Rectal smooth muscle tissue (tissue), 1 donor: Measurements from ENCODE around the gene OR52B2.
"Not testable (repeated sequence)": the region's sequence is repeated elsewhere in the genome, so short reads cannot be mapped to it uniquely, and the experiment has no call there.

ENCODE experiments used
- H3K27ac ChIP-seq: one replicate; pipeline ENCODE4 v1.7.0; 2013; ENCODE audit warnings: low read depth, low read length, inconsistent platforms
- H3K27me3 ChIP-seq: one replicate; pipeline ENCODE4 v1.7.0; 2013; ENCODE audit warnings: low read length; ENCODE audit not compliant: control insufficient read depth, insufficient read depth
- H3K36me3 ChIP-seq: one replicate; pipeline ENCODE4 v1.7.0; 2013; ENCODE audit warnings: low read length; ENCODE audit not compliant: control insufficient read depth, insufficient read depth
- H3K4me1 ChIP-seq: one replicate; pipeline ENCODE4 v1.7.0; 2013; ENCODE audit warnings: low read length; ENCODE audit not compliant: control insufficient read depth, insufficient read depth
- H3K4me3 ChIP-seq: one replicate; pipeline ENCODE4 v1.7.0; 2013; ENCODE audit warnings: low read length
- H3K9ac ChIP-seq: one replicate; pipeline ENCODE4 v1.7.0; 2013; ENCODE audit warnings: low read length

Gene OR52B2

GRCh38 chr11:6135936-6136335, 34.2 kb downstream of the OR52B2 start:
- not testable (repeated sequence) for H3K9ac ChIP-seq, H3K4me3 ChIP-seq, H3K4me1 ChIP-seq, H3K27ac ChIP-seq, H3K36me3 ChIP-seq, H3K27me3 ChIP-seq

- Histone ChIP-seq H3K9ac (no peak overlapping the region), H3K36me3 (no peaks in the 10 kb centered on the region), H3K27ac (no peak overlapping the region), H3K27me3 (no peaks in the 10 kb centered on the region), H3K4me3 (no peak overlapping the region), H3K4me1 (no peaks in the 10 kb centered on the region)
Measured at GRCh38 chr11:6132431-6132830, 37.7 kb downstream of the OR52B2 start.

GRCh38 chr11:6129635-6130034, 40.5 kb downstream of the OR52B2 start:
- no peak overlapping the region for H3K9ac ChIP-seq
- H3K36me3 ChIP-seq = no peaks in the 10 kb centered on the region
- no peaks in the 10 kb centered on the region for H3K27me3 ChIP-seq
- no peaks in the 10 kb centered on the region for H3K4me1 ChIP-seq
- no peak overlapping the region for H3K27ac ChIP-seq
- no peak overlapping the region for H3K4me3 ChIP-seq

GRCh38 chr11:6129011-6129410, 41.1 kb downstream of the OR52B2 start:
- Histone ChIP-seq H3K27me3 (no peaks in the 10 kb centered on the region), H3K36me3 (no peaks in the 10 kb centered on the region), H3K27ac (no peak overlapping the region), H3K4me3 (no peak overlapping the region), H3K4me1 (no peaks in the 10 kb centered on the region), H3K9ac (no peak overlapping the region)

GRCh38 chr11:6127881-6128280, 42.2 kb downstream of the OR52B2 start:
- H3K4me1 ChIP-seq = no peaks in the 10 kb centered on the region
- H3K4me3 ChIP-seq = no peak overlapping the region
- H3K9ac ChIP-seq = no peak overlapping the region
- no peak overlapping the region for H3K27ac ChIP-seq
- no peaks in the 10 kb centered on the region for H3K36me3 ChIP-seq
- no peaks in the 10 kb centered on the region for H3K27me3 ChIP-seq

GRCh38 chr11:6124245-6124644, 45.9 kb downstream of the OR52B2 start:
- Histone ChIP-seq H3K36me3 (no peaks in the 10 kb centered on the region), H3K27me3 (no peaks in the 10 kb centered on the region), H3K9ac (no peak overlapping the region), H3K4me1 (no peaks in the 10 kb centered on the region), H3K27ac (no peak overlapping the region), H3K4me3 (no peak overlapping the region)
